ENCODE measurements around the gene HNRNPH3. TPM values are rescaled to one million over a fixed set of nuclear protein-coding genes. Genes with fewer than 3 reads are reported as not detected.

The HNRNPH3 gene
- total RNA-seq, 2 experiments from 2014 or later, result 170 to 171 TPM

GRCh38 chr10:68364101-68364886, 32.4 kb downstream of the HNRNPH3 start:
- CTCF ChIA-PET, result interaction anchor here (0.7 kb wide), 1 partner anchor 40 kb away, joined by 3 read pairs; no protein-coding TSS in a partner anchor
- POLR2A ChIA-PET, result no interaction called here

GRCh38 chr10:68365611-68366010, 33.7 kb downstream of the HNRNPH3 start:
- POLR2A ChIA-PET, result no interaction called here

GRCh38 chr10:68366600-68366999, 34.7 kb downstream of the HNRNPH3 start:
- CTCF ChIA-PET, result no interaction called here
- POLR2A ChIA-PET, result no interaction called here

More at GRCh38 chr10:68365611-68366010, 33.7 kb downstream of the HNRNPH3 start:
- CTCF ChIA-PET, result no interaction called here

GRCh38 chr10:68367121-68367520, 35.3 kb downstream of the HNRNPH3 start:
- CTCF ChIA-PET, result no interaction called here
- POLR2A ChIA-PET, result no interaction called here

GRCh38 chr10:68371604-68372003, 39.7 kb downstream of the HNRNPH3 start:
- CTCF ChIA-PET, result no interaction called here
- POLR2A ChIA-PET, result no interaction called here

- ChIA-PET POLR2A (no interaction called here), CTCF (interaction anchor here (1.6 kb wide), 1 partner anchor 38 kb away, joined by 3 read pairs; no protein-coding TSS in a partner anchor)
These were observed 53.9 kb downstream of the HNRNPH3 start for GRCh38 chr10:68385740-68386139.

Other genes starting within 250 kb of the HNRNPH3 start
- gene MYPN, start 222.6 kb upstream of the HNRNPH3 start, total RNA-seq, result not detected
- gene ATOH7, start 100.0 kb upstream of the HNRNPH3 start, total RNA-seq, result not detected
- under 1 TPM; 0.78 to 0.84 TPM for gene PBLD, start 864 bp downstream of the HNRNPH3 start, total RNA-seq
- gene RUFY2, start 75.2 kb downstream of the HNRNPH3 start, total RNA-seq, result 1 to 10 TPM; 6.6 to 7.3 TPM
- 10 to 100 TPM; 45.7 to 49.7 TPM for gene DNA2, start 139.9 kb downstream of the HNRNPH3 start, total RNA-seq
- gene SLC25A16, start 195.5 kb downstream of the HNRNPH3 start, total RNA-seq, result 10 to 100 TPM; 16.7 to 21.3 TPM
- under 1 TPM; 0.38 to 0.50 TPM for gene TET1, start 228.3 kb downstream of the HNRNPH3 start, total RNA-seq